ENCODE results near the gene FMNL2.
"Not testable (repeated sequence)": the region's sequence is repeated elsewhere in the genome, so short reads cannot be mapped to it uniquely, and the experiment has no call there.

Gene FMNL2

GRCh38 chr2:152335016-152335725 is at the start of gene FMNL2:
FMNL2 (plus strand) TSS chr2:152335174.
- DNase-seq (ENCODE audit: low read depth, low spot score) = peak; percentile 49

- DNase-seq (ENCODE audit: low read depth, low spot score) = no peak
These were observed 42.0 kb upstream of the FMNL2 start for GRCh38 chr2:152292991-152293390.

GRCh38 chr2:152297715-152298114 is 37.3 kb upstream of the FMNL2 start:
- no peak for DNase-seq (ENCODE audit: low read depth, low spot score)

GRCh38 chr2:152298754-152299153 is 36.2 kb upstream of the FMNL2 start:
- DNase-seq (ENCODE audit: low read depth, low spot score) = no peak

- DNase-seq (ENCODE audit: low read depth, low spot score) = no peak
These were observed 33.8 kb upstream of the FMNL2 start for GRCh38 chr2:152301131-152301530.

GRCh38 chr2:152303951-152304350 is 31.0 kb upstream of the FMNL2 start:
- no peak for DNase-seq (ENCODE audit: low read depth, low spot score)

- no peak for DNase-seq (ENCODE audit: low read depth, low spot score)
These were observed 30.1 kb upstream of the FMNL2 start for GRCh38 chr2:152304836-152305235.

- no peak for DNase-seq (ENCODE audit: low read depth, low spot score)
These were observed 27.1 kb upstream of the FMNL2 start for GRCh38 chr2:152307863-152308262.

- DNase-seq (ENCODE audit: low read depth, low spot score) = no peak
These were observed 25.4 kb upstream of the FMNL2 start for GRCh38 chr2:152309352-152310214.

- no peak for DNase-seq (ENCODE audit: low read depth, low spot score)
These were observed 15.0 kb upstream of the FMNL2 start for GRCh38 chr2:152319822-152320570.

GRCh38 chr2:152320814-152321213 is 14.2 kb upstream of the FMNL2 start:
- DNase-seq (ENCODE audit: low read depth, low spot score) = no peak

- no peak for DNase-seq (ENCODE audit: low read depth, low spot score)
These were observed 12.8 kb upstream of the FMNL2 start for GRCh38 chr2:152322222-152322621.

- DNase-seq (ENCODE audit: low read depth, low spot score) = not testable (repeated sequence)
These were observed 9.8 kb upstream of the FMNL2 start for GRCh38 chr2:152325126-152325525.

- DNase-seq (ENCODE audit: low read depth, low spot score) = no peak
These were observed 8.3 kb upstream of the FMNL2 start for GRCh38 chr2:152326710-152327109.

- no peak for DNase-seq (ENCODE audit: low read depth, low spot score)
These were observed 7.0 kb upstream of the FMNL2 start for GRCh38 chr2:152328013-152328412.

- no peak for DNase-seq (ENCODE audit: low read depth, low spot score)
These were observed 4.6 kb upstream of the FMNL2 start for GRCh38 chr2:152330235-152330866.

GRCh38 chr2:152334701-152335015 is 316 bp upstream of the FMNL2 start:
- no peak for DNase-seq (ENCODE audit: low read depth, low spot score)

- no peak for DNase-seq (ENCODE audit: low read depth, low spot score)
These were observed 748 bp downstream of the FMNL2 start for GRCh38 chr2:152335726-152336118.

- DNase-seq (ENCODE audit: low read depth, low spot score) = no peak
These were observed 1.3 kb downstream of the FMNL2 start for GRCh38 chr2:152336119-152336853.

- DNase-seq (ENCODE audit: low read depth, low spot score) = no peak
These were observed 2.0 kb downstream of the FMNL2 start for GRCh38 chr2:152336854-152337510.

GRCh38 chr2:152337511-152337903 is 2.5 kb downstream of the FMNL2 start:
- DNase-seq (ENCODE audit: low read depth, low spot score) = no peak
